ENCODE data around the gene COL5A1. TPM values are rescaled to one million over a fixed set of nuclear protein-coding genes. Genes with fewer than 3 reads are reported as not detected.

The COL5A1 gene
- polyA plus RNA-seq, 1 donor (not counting 4 experiments of a cell fraction or from before 2014, with no cell fraction given): 3.1 TPM

DNA sequence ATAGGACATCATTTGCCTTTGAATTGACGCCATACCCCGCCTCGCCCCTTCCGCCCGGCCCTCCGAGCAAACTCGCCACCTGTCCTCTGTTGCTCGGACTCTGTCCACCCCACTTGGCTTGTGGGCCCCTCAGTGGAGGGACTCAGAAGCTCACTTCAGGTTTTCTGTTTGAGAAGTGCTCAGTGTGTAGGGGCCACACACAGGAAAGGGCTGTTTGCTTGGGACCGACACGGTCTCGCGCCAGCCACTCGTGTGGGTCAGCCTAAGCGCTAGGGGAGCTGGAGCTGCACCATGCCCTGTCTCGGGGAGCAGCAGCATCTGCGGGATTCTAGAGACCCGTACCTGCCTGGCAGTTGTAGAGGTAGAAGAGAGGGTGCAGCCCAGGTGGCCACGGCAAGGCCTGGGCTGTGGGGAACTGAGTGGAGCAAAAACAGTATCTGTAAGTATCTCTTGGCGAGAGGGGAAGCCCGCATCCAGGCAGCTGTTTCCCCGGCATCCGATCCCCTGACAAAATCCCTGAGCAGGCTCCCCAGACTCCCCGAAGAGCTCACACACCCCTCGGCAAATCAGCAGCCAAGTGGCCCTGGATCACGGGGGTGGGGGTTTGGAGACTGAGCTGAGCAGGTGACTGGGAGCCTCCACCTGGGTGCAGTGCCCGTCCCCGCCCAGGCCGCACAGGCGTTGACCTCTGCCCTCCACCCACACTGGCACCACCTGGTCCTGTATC is 52.2 kb downstream of the COL5A1 start:
- H3K27ac ChIP-seq (ENCODE audit: control insufficient read depth, insufficient read depth, low read length): no peak overlapping the region
- no peaks in the 10 kb centered on the region for H3K9me3 ChIP-seq (ENCODE audit: control insufficient read depth, low read depth, low read length)
- H3K79me2 ChIP-seq (ENCODE audit: control insufficient read depth, insufficient read depth, low read length): no peaks in the 10 kb centered on the region
- no peaks in the 10 kb centered on the region for H3K27me3 ChIP-seq (ENCODE audit: control insufficient read depth, extremely low read depth, insufficient read depth, low read length)
- H3K9me1 ChIP-seq (ENCODE audit: control insufficient read depth, extremely low read depth, insufficient read depth, low read length): no peaks in the 10 kb centered on the region
- H3K36me3 ChIP-seq (ENCODE audit: control insufficient read depth in 2 of 2, extremely low read depth in 1 of 2, insufficient read depth in 2 of 2, low read length in 2 of 2): no peaks in the 10 kb centered on the region
- FAIRE-seq (no peak), DNase-seq (ENCODE audit: low read depth, low spot score) (no peak)
- H4K20me1 ChIP-seq (ENCODE audit: control insufficient read depth, extremely low read depth, insufficient read depth, low read length): no peaks in the 10 kb centered on the region
- dilution Hi-C loops (cut with MboI; ENCODE audit: extremely low pct_ligation_motif_present, low sequenced_read_pairs): no loop called here
- H3K4me1 ChIP-seq (ENCODE audit: control insufficient read depth, extremely low read depth, insufficient read depth, low read length): no peaks in the 10 kb centered on the region
- H3K4me2 ChIP-seq (ENCODE audit: control insufficient read depth, extremely low read depth, insufficient read depth, low read depth, low read length): no peak overlapping the region
- H2AFZ ChIP-seq (ENCODE audit: control insufficient read depth, low read length): no peak overlapping the region
- H3K9ac ChIP-seq (ENCODE audit: control insufficient read depth, extremely low read depth, insufficient read depth, low read length): no peak overlapping the region
- TF ChIP-seq CTCF (optimal IDR thresholded peaks at IDR 0.05 in 1 of 3, IDR thresholded peaks at IDR 0.05 in 1 of 3, conservative IDR thresholded peaks at IDR 0.05 in 1 of 3; ENCODE audit: extremely low read depth in 1 of 3, insufficient read depth in 2 of 3, low read length in 3 of 3) (no peak), EZH2 (IDR thresholded peaks at IDR 0.05; ENCODE audit: low read length) (no peak)
- H3K4me3 ChIP-seq (ENCODE audit: control insufficient read depth in 2 of 3, extremely low read depth in 1 of 3, insufficient read depth in 2 of 3, low read depth in 1 of 3, low read length in 3 of 3): no peak overlapping the region

GRCh38 chr9:134694368-134694665 is 52.7 kb downstream of the COL5A1 start:
- no peaks in the 10 kb centered on the region for H3K79me2 ChIP-seq (ENCODE audit: control insufficient read depth, insufficient read depth, low read length)
- H2AFZ ChIP-seq (ENCODE audit: control insufficient read depth, low read length): no peak overlapping the region
- no peaks in the 10 kb centered on the region for H3K4me1 ChIP-seq (ENCODE audit: control insufficient read depth, extremely low read depth, insufficient read depth, low read length)
- H3K36me3 ChIP-seq (ENCODE audit: control insufficient read depth in 2 of 2, extremely low read depth in 1 of 2, insufficient read depth in 2 of 2, low read length in 2 of 2): no peaks in the 10 kb centered on the region
- no peaks in the 10 kb centered on the region for H3K9me1 ChIP-seq (ENCODE audit: control insufficient read depth, extremely low read depth, insufficient read depth, low read length)
- no peaks in the 10 kb centered on the region for H3K9me3 ChIP-seq (ENCODE audit: control insufficient read depth, low read depth, low read length)
- DNase-seq (ENCODE audit: low read depth, low spot score): no peak
- no peak overlapping the region for H3K4me2 ChIP-seq (ENCODE audit: control insufficient read depth, extremely low read depth, insufficient read depth, low read depth, low read length)
- no peak for FAIRE-seq
- dilution Hi-C loops (cut with MboI; ENCODE audit: extremely low pct_ligation_motif_present, low sequenced_read_pairs): no loop called here
- H3K9ac ChIP-seq (ENCODE audit: control insufficient read depth, extremely low read depth, insufficient read depth, low read length): no peak overlapping the region
- no peak overlapping the region for H3K27ac ChIP-seq (ENCODE audit: control insufficient read depth, insufficient read depth, low read length)
- no peaks in the 10 kb centered on the region for H3K27me3 ChIP-seq (ENCODE audit: control insufficient read depth, extremely low read depth, insufficient read depth, low read length)
- H3K4me3 ChIP-seq (ENCODE audit: control insufficient read depth in 2 of 3, extremely low read depth in 1 of 3, insufficient read depth in 2 of 3, low read depth in 1 of 3, low read length in 3 of 3): no peak overlapping the region
- no peak for TF ChIP-seq EZH2 (IDR thresholded peaks at IDR 0.05; ENCODE audit: low read length)
- TF ChIP-seq CTCF (optimal IDR thresholded peaks at IDR 0.05 in 1 of 3, IDR thresholded peaks at IDR 0.05 in 1 of 3, conservative IDR thresholded peaks at IDR 0.05 in 1 of 3; ENCODE audit: extremely low read depth in 1 of 3, insufficient read depth in 2 of 3, low read length in 3 of 3): no peak
- H4K20me1 ChIP-seq (ENCODE audit: control insufficient read depth, extremely low read depth, insufficient read depth, low read length): no peaks in the 10 kb centered on the region
